ENCODE data around the gene ALDH3A2.

DNA sequence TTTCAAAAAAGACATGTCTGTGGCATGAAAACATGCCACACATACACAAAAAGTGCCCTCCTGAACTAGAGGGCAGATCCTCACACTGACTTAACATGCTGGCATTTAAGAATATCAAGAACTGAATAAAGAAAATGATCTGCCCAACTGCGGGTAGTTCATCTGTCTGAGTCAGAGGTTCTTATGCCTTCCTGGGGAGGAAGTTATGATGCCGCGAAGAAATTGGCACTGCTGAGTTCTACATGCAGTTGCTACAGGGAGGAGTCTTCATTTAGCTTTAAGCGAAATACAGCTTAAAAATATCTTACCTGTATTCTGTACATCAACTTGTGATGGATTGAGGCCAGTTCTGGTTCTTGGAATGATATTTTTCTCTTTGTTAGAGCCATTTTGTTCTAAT, 6.3 kb downstream of the ALDH3A2 start:
- TF ChIP-seq, protein P1, sequence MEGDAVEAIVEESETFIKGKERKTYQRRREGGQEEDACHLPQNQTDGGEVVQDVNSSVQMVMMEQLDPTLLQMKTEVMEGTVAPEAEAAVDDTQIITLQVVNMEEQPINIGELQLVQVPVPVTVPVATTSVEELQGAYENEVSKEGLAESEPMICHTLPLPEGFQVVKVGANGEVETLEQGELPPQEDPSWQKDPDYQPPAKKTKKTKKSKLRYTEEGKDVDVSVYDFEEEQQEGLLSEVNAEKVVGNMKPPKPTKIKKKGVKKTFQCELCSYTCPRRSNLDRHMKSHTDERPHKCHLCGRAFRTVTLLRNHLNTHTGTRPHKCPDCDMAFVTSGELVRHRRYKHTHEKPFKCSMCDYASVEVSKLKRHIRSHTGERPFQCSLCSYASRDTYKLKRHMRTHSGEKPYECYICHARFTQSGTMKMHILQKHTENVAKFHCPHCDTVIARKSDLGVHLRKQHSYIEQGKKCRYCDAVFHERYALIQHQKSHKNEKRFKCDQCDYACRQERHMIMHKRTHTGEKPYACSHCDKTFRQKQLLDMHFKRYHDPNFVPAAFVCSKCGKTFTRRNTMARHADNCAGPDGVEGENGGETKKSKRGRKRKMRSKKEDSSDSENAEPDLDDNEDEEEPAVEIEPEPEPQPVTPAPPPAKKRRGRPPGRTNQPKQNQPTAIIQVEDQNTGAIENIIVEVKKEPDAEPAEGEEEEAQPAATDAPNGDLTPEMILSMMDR (IDR thresholded peaks at IDR 0.05): no peak
- TF ChIP-seq EZH2 (IDR thresholded peaks at IDR 0.05): no peak
- TF ChIP-seq EZH2phosphoT487 (IDR thresholded peaks at IDR 0.05): no peak

Measured in neural progenitor cell (in vitro differentiated cells).